ENCODE results near the gene CCL28. TPM values are rescaled to one million over a fixed set of nuclear protein-coding genes. Genes with fewer than 3 reads are reported as not detected.
"Not testable (repeated sequence)": the region's sequence is repeated elsewhere in the genome, so short reads cannot be mapped to it uniquely, and the experiment has no call there.

CCL28 gene
- total RNA-seq, 1 donor from 2014 or later: 0.46 TPM

GRCh38 chr5:43425983-43426382 is 13.8 kb upstream of the CCL28 start:
- no peak overlapping the region for H3K4me3 Mint-ChIP-seq (ENCODE audit: unreplicated experiment)
- no peaks in the 10 kb centered on the region for H3K27me3 Mint-ChIP-seq (ENCODE audit: unreplicated experiment)
- H3K4me1 Mint-ChIP-seq (ENCODE audit: unreplicated experiment): no peaks in the 10 kb centered on the region
- DNase-seq (ENCODE audit: low spot score): no peak
- no peak overlapping the region for H3K27ac Mint-ChIP-seq (ENCODE audit: unreplicated experiment)
- no peaks in the 10 kb centered on the region for H3K36me3 Mint-ChIP-seq (ENCODE audit: low read depth, unreplicated experiment)
- no peak for TF ChIP-seq CTCF (IDR thresholded peaks at IDR 0.05; ENCODE audit: unreplicated experiment)
- H3K9me3 Mint-ChIP-seq (ENCODE audit: unreplicated experiment): no peaks in the 10 kb centered on the region

- not testable (repeated sequence) for H3K4me1 Mint-ChIP-seq (ENCODE audit: unreplicated experiment); H3K9me3 Mint-ChIP-seq (ENCODE audit: unreplicated experiment); H3K27ac Mint-ChIP-seq (ENCODE audit: unreplicated experiment); DNase-seq (ENCODE audit: low spot score); H3K36me3 Mint-ChIP-seq (ENCODE audit: low read depth, unreplicated experiment); H3K27me3 Mint-ChIP-seq (ENCODE audit: unreplicated experiment); H3K4me3 Mint-ChIP-seq (ENCODE audit: unreplicated experiment)
Measured at GRCh38 chr5:43423086-43423485, 10.9 kb upstream of the CCL28 start.

GRCh38 chr5:43422143-43422542 is 10.0 kb upstream of the CCL28 start:
- TF ChIP-seq CTCF (IDR thresholded peaks at IDR 0.05; ENCODE audit: unreplicated experiment): no peak
- Mint-ChIP-seq H3K27ac (ENCODE audit: unreplicated experiment) (no peak overlapping the region), H3K4me1 (ENCODE audit: unreplicated experiment) (no peaks in the 10 kb centered on the region)

GRCh38 chr5:43421450-43422133 is 9.4 kb upstream of the CCL28 start:
- H3K27ac Mint-ChIP-seq (ENCODE audit: unreplicated experiment): no peak overlapping the region
- H3K36me3 Mint-ChIP-seq (ENCODE audit: low read depth, unreplicated experiment): no peaks in the 10 kb centered on the region
- DNase-seq (ENCODE audit: low spot score): no peak
- no peak overlapping the region for H3K4me3 Mint-ChIP-seq (ENCODE audit: unreplicated experiment)
- no peaks in the 10 kb centered on the region for H3K4me1 Mint-ChIP-seq (ENCODE audit: unreplicated experiment)
- no peak for TF ChIP-seq CTCF (IDR thresholded peaks at IDR 0.05; ENCODE audit: unreplicated experiment)
- no peaks in the 10 kb centered on the region for H3K27me3 Mint-ChIP-seq (ENCODE audit: unreplicated experiment)
- no peaks in the 10 kb centered on the region for H3K9me3 Mint-ChIP-seq (ENCODE audit: unreplicated experiment)

More at GRCh38 chr5:43422143-43422542, 10.0 kb upstream of the CCL28 start:
- Mint-ChIP-seq H3K27me3 (ENCODE audit: unreplicated experiment) (no peaks in the 10 kb centered on the region), H3K36me3 (ENCODE audit: low read depth, unreplicated experiment) (no peaks in the 10 kb centered on the region), H3K4me3 (ENCODE audit: unreplicated experiment) (no peak overlapping the region), H3K9me3 (ENCODE audit: unreplicated experiment) (no peaks in the 10 kb centered on the region)
- no peak for DNase-seq (ENCODE audit: low spot score)

GRCh38 chr5:43420241-43420640 is 8.1 kb upstream of the CCL28 start:
- DNase-seq (ENCODE audit: low spot score): no peak
- Mint-ChIP-seq H3K4me3 (ENCODE audit: unreplicated experiment) (no peak overlapping the region), H3K9me3 (ENCODE audit: unreplicated experiment) (no peaks in the 10 kb centered on the region), H3K4me1 (ENCODE audit: unreplicated experiment) (no peaks in the 10 kb centered on the region), H3K27me3 (ENCODE audit: unreplicated experiment) (no peaks in the 10 kb centered on the region), H3K27ac (ENCODE audit: unreplicated experiment) (no peak overlapping the region), H3K36me3 (ENCODE audit: low read depth, unreplicated experiment) (no peaks in the 10 kb centered on the region)
- TF ChIP-seq CTCF (IDR thresholded peaks at IDR 0.05; ENCODE audit: unreplicated experiment): no peak
